Measurements from ENCODE around the gene STT3B. TPM values are rescaled to one million over a fixed set of nuclear protein-coding genes. Genes with fewer than 3 reads are reported as not detected.

The STT3B gene
- total and polyA plus RNA-seq, 2 of the 13 experiments (the other 11 are each of a cell fraction or from before 2014, with no cell fraction given): 85.0 to 205 TPM

DNA sequence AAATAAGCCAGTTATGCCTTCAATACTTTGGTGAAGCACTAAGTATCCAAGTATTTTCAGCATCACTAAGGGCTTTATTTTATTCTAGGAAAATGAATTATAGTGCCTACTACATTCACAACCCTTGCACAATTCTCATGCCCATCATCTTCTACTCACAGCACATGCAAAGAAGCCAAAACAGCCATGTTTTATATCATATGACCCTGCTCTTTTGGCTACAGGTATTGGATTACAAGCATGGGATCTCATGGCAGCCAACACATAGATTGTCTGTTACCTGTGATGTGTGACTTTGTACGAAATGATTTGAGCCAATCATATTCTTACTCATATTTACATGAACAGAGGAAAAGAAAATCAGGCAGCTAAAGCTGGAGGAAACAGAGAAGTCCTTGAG, 38.6 kb downstream of the STT3B start:
- H3K27me3 ChIP-seq (ENCODE audit: control insufficient read depth in 1 of 2, insufficient read depth in 2 of 2, low read length in 2 of 2): no peaks in the 10 kb centered on the region
- ChIA-PET CTCF (ENCODE audit: low intra/inter-chr PET ratio, low total read pairs) (no interaction called here), POLR2A (interaction anchor here (0.6 to 1.2 kb wide), 2 partner anchors 20 to 39 kb away, joined by 3 to 5 read pairs; partner anchors contain the start of gene STT3B)
- BruUV-seq (replicated peaks): no TSS peak
- H3K27ac ChIP-seq (ENCODE audit: extremely low read length, insufficient read depth, low read length): no peak overlapping the region
- H3K79me2 ChIP-seq (ENCODE audit: insufficient read depth, low read length): peaks cover 94% of the 10 kb centered on the region
- ATAC-seq (no peak), FAIRE-seq (no peak), DNase-seq (ENCODE audit: low spot score) (no peak)
- intact Hi-C loops (cut with micrococcal nuclease; ENCODE audit: unreplicated experiment) (no loop called here), in situ Hi-C loops (cut with HindIII; ENCODE audit: extremely low pct_ligation_motif_present, low pct_unique_long_range_greater_than_20kb) (no loop called here)
- no peaks in the 10 kb centered on the region for H3K9me3 ChIP-seq (ENCODE audit: low read length)
- H3K4me1 ChIP-seq (ENCODE audit: insufficient read depth, low read length): peaks cover 44% of the 10 kb centered on the region
- no peak overlapping the region for H3K4me2 ChIP-seq (ENCODE audit: low read depth, low read length)
- no peaks in the 10 kb centered on the region for H3K36me3 ChIP-seq (replicated peaks in 1 of 2; ENCODE audit: control insufficient read depth in 1 of 2, insufficient read depth in 2 of 2, low read length in 2 of 2)
- no peak overlapping the region for H3K4me3 ChIP-seq (replicated peaks in 1 of 3; ENCODE audit: insufficient read depth in 1 of 3, low read depth in 2 of 3, low read length in 3 of 3)
- no peak overlapping the region for H2AFZ ChIP-seq (ENCODE audit: low read length)
- no peak overlapping the region for H3K9ac ChIP-seq (ENCODE audit: insufficient read depth, low read depth, low read length)
- no peak for TF ChIP-seq ZNF335 (CRISPR knock-in tag; IDR thresholded peaks at IDR 0.05)
- TF ChIP-seq, protein P1, sequence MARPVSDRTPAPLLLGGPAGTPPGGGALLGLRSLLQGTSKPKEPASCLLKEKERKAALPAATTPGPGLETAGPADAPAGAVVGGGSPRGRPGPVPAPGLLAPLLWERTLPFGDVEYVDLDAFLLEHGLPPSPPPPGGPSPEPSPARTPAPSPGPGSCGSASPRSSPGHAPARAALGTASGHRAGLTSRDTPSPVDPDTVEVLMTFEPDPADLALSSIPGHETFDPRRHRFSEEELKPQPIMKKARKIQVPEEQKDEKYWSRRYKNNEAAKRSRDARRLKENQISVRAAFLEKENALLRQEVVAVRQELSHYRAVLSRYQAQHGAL (CRISPR knock-in tag; IDR thresholded peaks at IDR 0.05; ENCODE audit: not compliant biosample characterization): no peak
- WGBS (ENCODE audit: low lambda C conversion rate): 100% methylated on average over 1 of the region's 1 CpG
- H4K20me1 ChIP-seq (ENCODE audit: insufficient read depth, low read length): peaks cover 53% of the 10 kb centered on the region

DNA sequence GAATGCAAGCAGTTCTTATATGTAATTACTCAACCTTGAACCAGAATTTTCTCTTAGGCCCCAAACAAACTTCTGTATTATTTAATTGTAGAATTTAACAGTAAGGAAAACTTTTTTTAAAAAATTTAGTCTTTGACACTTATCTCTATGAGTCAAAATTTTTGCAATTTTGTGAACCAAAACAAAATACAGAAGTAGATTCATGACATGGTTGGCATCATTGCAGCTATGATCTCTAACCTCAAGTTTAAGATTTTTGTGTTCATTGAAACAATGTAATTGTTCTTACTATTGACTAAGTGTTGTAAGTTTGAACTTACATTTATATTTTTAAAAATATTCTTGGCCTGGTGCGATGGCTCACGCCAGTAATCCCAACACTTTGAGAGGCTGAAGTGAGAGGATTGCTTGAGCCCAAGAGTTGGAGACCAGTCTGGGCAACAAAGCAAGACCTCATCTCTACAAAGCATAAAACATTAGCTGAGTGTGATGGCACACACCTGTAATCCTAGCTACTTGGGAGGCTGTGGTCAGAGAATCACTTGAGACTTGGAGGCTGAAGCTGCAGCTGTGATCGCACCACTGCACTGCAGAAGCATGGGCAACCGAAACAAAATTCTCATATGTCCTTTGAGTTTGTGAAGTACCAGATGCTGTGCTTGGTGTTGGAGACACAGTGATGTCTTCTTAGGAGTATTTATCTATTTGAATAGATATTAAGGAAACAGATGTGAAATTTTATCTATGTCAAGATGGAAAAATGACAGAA, 39.7 kb downstream of the STT3B start:
- FAIRE-seq (no peak), ATAC-seq (no peak), DNase-seq (ENCODE audit: low spot score) (no peak)
- ChIA-PET CTCF (ENCODE audit: low intra/inter-chr PET ratio, low total read pairs) (no interaction called here), POLR2A (no interaction called here)
- no peak overlapping the region for H3K9ac ChIP-seq (ENCODE audit: insufficient read depth, low read depth, low read length)
- H3K27ac ChIP-seq (ENCODE audit: extremely low read length, insufficient read depth, low read length): no peak overlapping the region
- H3K27me3 ChIP-seq (ENCODE audit: control insufficient read depth in 1 of 2, insufficient read depth in 2 of 2, low read length in 2 of 2): no peaks in the 10 kb centered on the region
- in situ Hi-C loops (cut with HindIII; ENCODE audit: extremely low pct_ligation_motif_present, low pct_unique_long_range_greater_than_20kb): no loop called here
- peaks cover 34% of the 10 kb centered on the region for H3K4me1 ChIP-seq (ENCODE audit: insufficient read depth, low read length)
- no peak overlapping the region for H3K4me3 ChIP-seq (replicated peaks in 1 of 3; ENCODE audit: insufficient read depth in 1 of 3, low read depth in 2 of 3, low read length in 3 of 3)
- no TSS peak for BruUV-seq (replicated peaks)
- H3K79me2 ChIP-seq (ENCODE audit: insufficient read depth, low read length): peaks cover 92% of the 10 kb centered on the region
- no peak overlapping the region for H3K4me2 ChIP-seq (ENCODE audit: low read depth, low read length)
- intact Hi-C loops (cut with micrococcal nuclease; ENCODE audit: unreplicated experiment): no loop called here
- no peaks in the 10 kb centered on the region; a peak in 1 of 5 replicates for H3K36me3 ChIP-seq (replicated peaks in 1 of 2; ENCODE audit: control insufficient read depth in 1 of 2, insufficient read depth in 2 of 2, low read length in 2 of 2)
- no peaks in the 10 kb centered on the region for H3K9me3 ChIP-seq (ENCODE audit: low read length)
- WGBS (ENCODE audit: low lambda C conversion rate): 96% methylated on average over 4 of the region's 4 CpGs
- H4K20me1 ChIP-seq (ENCODE audit: insufficient read depth, low read length): peaks cover 42% of the 10 kb centered on the region
- no peak overlapping the region for H2AFZ ChIP-seq (ENCODE audit: low read length)
- TF ChIP-seq ZNF253 (CRISPR knock-in tag; IDR thresholded peaks at IDR 0.05; ENCODE audit: borderline replicate concordance) (no peak), ZNF549 (CRISPR knock-in tag; IDR thresholded peaks at IDR 0.05) (no peak), ETV5 (CRISPR knock-in tag; IDR thresholded peaks at IDR 0.05; ENCODE audit: borderline replicate concordance) (no peak), MAFF (IDR thresholded peaks at IDR 0.05; ENCODE audit: low read depth, low read length) (no peak), ZBTB7A (CRISPR knock-in tag; IDR thresholded peaks at IDR 0.05) (no peak), PCBP2 (optimal IDR thresholded peaks at IDR 0.05; ENCODE audit: low read depth, low read length, poor library complexity, severe bottlenecking) (no peak), TARDBP (CRISPR knock-in tag; IDR thresholded peaks at IDR 0.05) (no peak), RFX1 (IDR thresholded peaks at IDR 0.05) (no peak), ZNF136 (CRISPR knock-in tag; IDR thresholded peaks at IDR 0.05; ENCODE audit: low read depth) (no peak), GATAD2A (CRISPR knock-in tag; IDR thresholded peaks at IDR 0.05) (no peak), ZNF652 (CRISPR knock-in tag; IDR thresholded peaks at IDR 0.05; ENCODE audit: borderline replicate concordance, low read depth) (no peak)
- TF ChIP-seq, protein P2, sequence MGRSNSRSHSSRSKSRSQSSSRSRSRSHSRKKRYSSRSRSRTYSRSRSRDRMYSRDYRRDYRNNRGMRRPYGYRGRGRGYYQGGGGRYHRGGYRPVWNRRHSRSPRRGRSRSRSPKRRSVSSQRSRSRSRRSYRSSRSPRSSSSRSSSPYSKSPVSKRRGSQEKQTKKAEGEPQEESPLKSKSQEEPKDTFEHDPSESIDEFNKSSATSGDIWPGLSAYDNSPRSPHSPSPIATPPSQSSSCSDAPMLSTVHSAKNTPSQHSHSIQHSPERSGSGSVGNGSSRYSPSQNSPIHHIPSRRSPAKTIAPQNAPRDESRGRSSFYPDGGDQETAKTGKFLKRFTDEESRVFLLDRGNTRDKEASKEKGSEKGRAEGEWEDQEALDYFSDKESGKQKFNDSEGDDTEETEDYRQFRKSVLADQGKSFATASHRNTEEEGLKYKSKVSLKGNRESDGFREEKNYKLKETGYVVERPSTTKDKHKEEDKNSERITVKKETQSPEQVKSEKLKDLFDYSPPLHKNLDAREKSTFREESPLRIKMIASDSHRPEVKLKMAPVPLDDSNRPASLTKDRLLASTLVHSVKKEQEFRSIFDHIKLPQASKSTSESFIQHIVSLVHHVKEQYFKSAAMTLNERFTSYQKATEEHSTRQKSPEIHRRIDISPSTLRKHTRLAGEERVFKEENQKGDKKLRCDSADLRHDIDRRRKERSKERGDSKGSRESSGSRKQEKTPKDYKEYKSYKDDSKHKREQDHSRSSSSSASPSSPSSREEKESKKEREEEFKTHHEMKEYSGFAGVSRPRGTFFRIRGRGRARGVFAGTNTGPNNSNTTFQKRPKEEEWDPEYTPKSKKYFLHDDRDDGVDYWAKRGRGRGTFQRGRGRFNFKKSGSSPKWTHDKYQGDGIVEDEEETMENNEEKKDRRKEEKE (IDR thresholded peaks at IDR 0.05): no peak
- TF ChIP-seq, protein P3, sequence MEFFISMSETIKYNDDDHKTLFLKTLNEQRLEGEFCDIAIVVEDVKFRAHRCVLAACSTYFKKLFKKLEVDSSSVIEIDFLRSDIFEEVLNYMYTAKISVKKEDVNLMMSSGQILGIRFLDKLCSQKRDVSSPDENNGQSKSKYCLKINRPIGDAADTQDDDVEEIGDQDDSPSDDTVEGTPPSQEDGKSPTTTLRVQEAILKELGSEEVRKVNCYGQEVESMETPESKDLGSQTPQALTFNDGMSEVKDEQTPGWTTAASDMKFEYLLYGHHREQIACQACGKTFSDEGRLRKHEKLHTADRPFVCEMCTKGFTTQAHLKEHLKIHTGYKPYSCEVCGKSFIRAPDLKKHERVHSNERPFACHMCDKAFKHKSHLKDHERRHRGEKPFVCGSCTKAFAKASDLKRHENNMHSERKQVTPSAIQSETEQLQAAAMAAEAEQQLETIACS (CRISPR knock-in tag; IDR thresholded peaks at IDR 0.05): no peak
